K562 (cell line): ENCODE measurements around the gene KIF26B. TPM values are rescaled to one million over a fixed set of nuclear protein-coding genes. Genes with fewer than 3 reads are reported as not detected.

Experiments used
- ATAC-seq: fragments of 200-7000 bp; cut with Tn5 transposase; 3 replicates; pipeline ENCODE4 v1.9.1; 2020; ENCODE audit warnings: moderate library complexity
- BruUV-seq: library from RNA; stranded (reverse); fragments of 400-500 nt; replicated peaks from 2 replicates; lab custom pipeline; 2021; lab: Mats Ljungman, UMichigan
- CTCF ChIA-PET: fragments of 300-600 bp; formaldehyde crosslinking; extraction: SDS; loops from one replicate; lab custom pipeline; 2021; ENCODE audit warnings: low intra/inter-chr PET ratio; lab: Yijun Ruan, JAX
- POLR2A ChIA-PET: fragments of 300-600, 350-650 bp; sonication (Branson Sonifier 250); formaldehyde crosslinking; extraction: SDS; loops from one replicate; lab custom pipeline; 2021; ENCODE audit warnings: antibody characterized with exemption, inconsistent platforms; lab: Yijun Ruan, JAX
- DNase-seq, 4 experiments: peaks; one replicate each; pipeline versions ENCODE4 v3.0.0 to v3.0.0-alpha.2; 2011 to 2018; ENCODE audit warnings: low spot score in 3 of 4, mixed read lengths in 3 of 4; ENCODE audit errors: extremely low read depth in 1 of 4
- FAIRE-seq: peaks from 2 replicates; lab custom pipeline; 2011; peaks lifted over from hg19 to GRCh38; lab: Jason Lieb, UNC
- H2AFZ ChIP-seq: 2 replicates; pipeline ENCODE4 v1.6.0; 2011; ENCODE audit warnings: low read depth, low read length, control low read depth, inconsistent platforms
- H3K27ac ChIP-seq: fragments of 200-600 bp; 3 replicates; pipeline ENCODE4 v1.8.0; 2011; ENCODE audit warnings: low read depth, mild to moderate bottlenecking, control low read depth, inconsistent platforms, low read length, moderate library complexity, mixed read lengths; ENCODE audit errors: extremely low read depth
- H3K27me3 ChIP-seq, 2 experiments: fragments of 300-600 bp in 1 of 2; 2 replicates in 1 of 2; 3 replicates in 1 of 2; pipeline versions ENCODE4 v1.6.0 to v1.8.0; 2011; ENCODE audit warnings: inconsistent platforms in 2 of 2, low read length in 2 of 2, mild to moderate bottlenecking in 1 of 2, mixed read lengths in 1 of 2, moderate library complexity in 1 of 2; ENCODE audit not compliant: control insufficient read depth in 2 of 2, insufficient read depth in 2 of 2
- H3K36me3 ChIP-seq: fragments of 300-600 bp; 3 replicates; pipeline ENCODE4 v1.8.0; 2011; ENCODE audit warnings: mild to moderate bottlenecking, low read length, inconsistent platforms; ENCODE audit not compliant: control insufficient read depth, insufficient read depth
- H3K4me1 ChIP-seq, 2 experiments: fragments of 200-600 bp in 1 of 2; replicated peaks in 1 of 2; 2 replicates in 1 of 2; 3 replicates in 1 of 2; pipeline versions ENCODE4 v1.5.1 to v1.8.0; 2011; ENCODE audit warnings: inconsistent platforms in 2 of 2, low read length in 2 of 2, mild to moderate bottlenecking in 1 of 2, mixed read lengths in 1 of 2, moderate library complexity in 1 of 2; ENCODE audit not compliant: control insufficient read depth in 2 of 2, insufficient read depth in 2 of 2
- H3K4me2 ChIP-seq: 2 replicates; pipeline ENCODE4 v1.6.1; 2011; ENCODE audit warnings: low read length, control low read depth, inconsistent platforms, mixed read lengths; ENCODE audit not compliant: insufficient read depth
- H3K4me3 ChIP-seq: fragments of 200-600 bp; sonication (generic), shearing (Covaris generic); 2 replicates; pipeline ENCODE4 v1.5.1; 2016; ENCODE audit warnings: control low read depth, inconsistent platforms
- H3K79me2 ChIP-seq: fragments of 200-600 bp; 3 replicates; pipeline ENCODE4 v1.8.0; 2011; ENCODE audit warnings: low read length, inconsistent platforms; ENCODE audit not compliant: control insufficient read depth, insufficient read depth
- H3K9ac ChIP-seq, 2 experiments: 2 replicates each; pipeline versions ENCODE4 v1.6.0 to v1.6.1; 2011; ENCODE audit warnings: low read depth in 2 of 2, low read length in 2 of 2, control low read depth in 1 of 2, inconsistent platforms in 1 of 2, mild to moderate bottlenecking in 1 of 2, mixed read lengths in 1 of 2; ENCODE audit not compliant: insufficient read depth in 1 of 2
- H3K9me1 ChIP-seq: one replicate; pipeline ENCODE4 v1.6.0; 2011; ENCODE audit warnings: inconsistent platforms, mild to moderate bottlenecking, low read length, moderate library complexity; ENCODE audit not compliant: control insufficient read depth, insufficient read depth
- H3K9me3 ChIP-seq: replicated peaks from 2 replicates; pipeline ENCODE4 v1.5.1; 2011; ENCODE audit warnings: low read depth, low read length, inconsistent platforms; ENCODE audit not compliant: control insufficient read depth, insufficient read depth
- H4K20me1 ChIP-seq: replicated peaks from 2 replicates; pipeline ENCODE4 v1.6.1; 2011; ENCODE audit warnings: low read length, inconsistent platforms, mixed read lengths; ENCODE audit not compliant: control insufficient read depth, insufficient read depth
- ATF2 ChIP-seq: sonication (generic); formaldehyde crosslinking; IDR thresholded peaks from 2 replicates; pipeline ENCODE4 v1.8.1; 2022; ENCODE audit warnings: missing genetic modification reagents
- CEBPB ChIP-seq: fragments of 450-650 bp; IDR thresholded peaks from 2 replicates; pipeline ENCODE4 v1.6.1; 2016; ENCODE audit warnings: missing genetic modification characterization, missing compliant biosample characterization
- CHAMP1 ChIP-seq: fragments of 450-650 bp; IDR thresholded peaks from 2 replicates; pipeline ENCODE4 v1.6.1; 2016; ENCODE audit warnings: mild to moderate bottlenecking
- CTCFL ChIP-seq: IDR thresholded peaks from 2 replicates; pipeline ENCODE4 v1.6.1; 2011; ENCODE audit warnings: borderline replicate concordance, low read depth, mild to moderate bottlenecking, moderate library complexity, low read length; ENCODE audit not compliant: insufficient read depth, poor library complexity, severe bottlenecking
- E2F4 ChIP-seq: sonication (generic); formaldehyde crosslinking; IDR thresholded peaks from 2 replicates; pipeline ENCODE4 v1.8.0; 2022; ENCODE audit warnings: mild to moderate bottlenecking, low read depth, missing genetic modification reagents
- EZH2 ChIP-seq: IDR thresholded peaks from 2 replicates; pipeline ENCODE4 v1.6.1; 2012; ENCODE audit warnings: low read depth, mild to moderate bottlenecking, inconsistent platforms, low read length, borderline replicate concordance
- IRF2 ChIP-seq: sonication (generic); formaldehyde crosslinking; IDR thresholded peaks from 2 replicates; pipeline ENCODE4 v1.8.1; 2022; ENCODE audit warnings: mild to moderate bottlenecking, missing genetic modification reagents
- KDM1A ChIP-seq, 2 experiments: fragments of 450-650 bp; IDR thresholded peaks; 2 replicates each; pipeline ENCODE4 v1.6.1; 2016; ENCODE audit warnings: mild to moderate bottlenecking in 2 of 2
- PTBP1 ChIP-seq: fragments of 200-400 bp; formaldehyde crosslinking; IDR thresholded peaks from 2 replicates; pipeline ENCODE4 v1.6.1; 2017; ENCODE audit warnings: low read depth, low read length
- THRAP3 ChIP-seq: fragments of 450-650 bp; IDR thresholded peaks from 2 replicates; pipeline ENCODE4 v1.6.1; 2016; ENCODE audit warnings: mild to moderate bottlenecking, inconsistent platforms, borderline replicate concordance
- ZNF253 ChIP-seq: fragments of 250-450 bp; sonication (Bioruptor Pico); conservative IDR thresholded peaks from 2 replicates; pipeline ENCODE4 v1.6.1; 2021; ENCODE audit warnings: mild to moderate bottlenecking
- WGBS: fragments of 100-300 bp; shearing (Covaris generic); methylation state at CpG from one replicate; pipeline ENCODE4 v1.1.6; 2016; ENCODE audit warnings: low coverage, mixed read lengths; ENCODE audit not compliant: insufficient coverage; ENCODE audit errors: missing lambda C conversion rate; 5-methylcytosine and 5-hydroxymethylcytosine counted together
- in situ Hi-C: fragments of 300-500 bp; cut with MboI; formaldehyde crosslinking; loops from 4 replicates; pipeline ENCODE4 v1.15.0; 2018; ENCODE audit warnings: inconsistent platforms, mixed read lengths
- intact Hi-C: fragments of 100-400 bp; cut with micrococcal nuclease; formaldehyde crosslinking; loops from 2 replicates; pipeline ENCODE4 v1.14.2; 2022
- polyA plus RNA-seq, 8 experiments: library from polyadenylated mRNA; depleted of rRNA in 4 of 8; stranded (reverse) in 5 of 8; unstranded in 3 of 8; fragments of >200 nt; fragmentation: Nextera tagmentation in 2 of 8; fragmentation: Illumina TruSeq in 1 of 8; extraction: Ambion mirVana in 2 of 8; extraction: Trizol in 1 of 8; gene quantifications; 2 replicates each; pipeline versions ENCODE4 v1.2.1 to v1.2.3, GENCODE V29; 2011 to 2014; ENCODE audit warnings: inconsistent platforms in 1 of 8, missing spikeins in 1 of 8
- total RNA-seq, 7 experiments: library from RNA; depleted of rRNA in 6 of 7; stranded (reverse); fragments of >200 nt in 6 of 7; fragmentation: Illumina TruSeq in 2 of 7; extraction: Trizol in 2 of 7; gene quantifications; 2 replicates each; pipeline versions ENCODE4 v1.2.1 to v1.2.3, GENCODE V29; 2011 to 2021; ENCODE audit warnings: low replicate concordance in 1 of 7
- TF ChIP-seq, protein P1 (sequence below), 2 experiments: fragments of 450-650 bp in 1 of 2; sonication (generic) in 1 of 2; formaldehyde crosslinking in 1 of 2; IDR thresholded peaks in 1 of 2; conservative IDR thresholded peaks in 1 of 2; 2 replicates each; pipeline versions ENCODE4 v1.6.1 to v1.8.1; 2016 to 2023; ENCODE audit warnings: mild to moderate bottlenecking in 2 of 2, moderate library complexity in 2 of 2, inconsistent platforms in 1 of 2, missing genetic modification reagents in 1 of 2

KIF26B gene
- total and polyA plus RNA-seq, 9 of the 15 experiments (the other 6 are each of a cell fraction or from before 2014, with no cell fraction given) = 0.02 to 0.08 (median 0.03) TPM; not detected in 6

GRCh38 chr1:245457562-245457961 lies 302.8 kb downstream of the KIF26B start:
- ATAC-seq = no peak
- POLR2A ChIA-PET = no interaction called here
- H3K4me3 ChIP-seq = no peak overlapping the region
- intact Hi-C loops = no loop called here
- CTCF ChIA-PET = no interaction called here
- no peak overlapping the region for H2AFZ ChIP-seq
- WGBS = 4% methylated on average over 1 of the region's 1 CpG
- FAIRE-seq = no peak
- H3K9me3 ChIP-seq = no peaks in the 10 kb centered on the region
- no peak overlapping the region for H3K4me2 ChIP-seq
- no peak overlapping the region for H3K27ac ChIP-seq
- no peaks in the 10 kb centered on the region for H3K36me3 ChIP-seq
- H4K20me1 ChIP-seq = peaks cover 4% of the 10 kb centered on the region; the same call in 1 of the 2 replicates
- DNase-seq = no peak
- in situ Hi-C loops = no loop called here
- no TSS peak for BruUV-seq
- no peaks in the 10 kb centered on the region for H3K9me1 ChIP-seq
- H3K9ac ChIP-seq = no peak overlapping the region
- no peaks in the 10 kb centered on the region for H3K79me2 ChIP-seq
- peaks cover 9 to 27% of the 10 kb centered on the region in 2 experiments for H3K27me3 ChIP-seq
- no peaks in the 10 kb centered on the region for H3K4me1 ChIP-seq
- TF ChIP-seq CHAMP1 (no peak), ZNF253 (CRISPR knock-in tag) (no peak), ATF2 (CRISPR knock-in tag) (no peak), THRAP3 (no peak), CEBPB (tag) (peak; percentile 79), EZH2 (no peak), CTCFL (no peak), KDM1A (IDR thresholded peaks at IDR 0.05) (no peak), E2F4 (CRISPR knock-in tag) (no peak), IRF2 (CRISPR knock-in tag) (no peak), PTBP1 (no peak)
- TF ChIP-seq, protein P1, sequence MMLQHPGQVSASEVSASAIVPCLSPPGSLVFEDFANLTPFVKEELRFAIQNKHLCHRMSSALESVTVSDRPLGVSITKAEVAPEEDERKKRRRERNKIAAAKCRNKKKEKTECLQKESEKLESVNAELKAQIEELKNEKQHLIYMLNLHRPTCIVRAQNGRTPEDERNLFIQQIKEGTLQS (IDR thresholded peaks at IDR 0.05) = peak; percentile 10; the same call in 1 of the 2 replicates
- TF ChIP-seq, protein P1 (CRISPR knock-in tag; conservative IDR thresholded peaks at IDR 0.05) = no peak
